BJ (cell line): Measurements from ENCODE around the gene ITPKB. TPM values are rescaled to one million over a fixed set of nuclear protein-coding genes. Genes with fewer than 3 reads are reported as not detected.
"Not testable (repeated sequence)": the region's sequence is repeated elsewhere in the genome, so short reads cannot be mapped to it uniquely, and the experiment has no call there.

Source experiments
- CTCF ChIA-PET: fragments of 350-600 bp; formaldehyde crosslinking; extraction: SDS; loops from one replicate; lab custom pipeline; 2021; ENCODE audit warnings: antibody characterized with exemption, inconsistent platforms; lab: Yijun Ruan, JAX
- POLR2A ChIA-PET: fragments of 300-600 bp; sonication (Branson Sonifier 250); formaldehyde crosslinking; extraction: SDS; loops from one replicate; lab custom pipeline; 2021; ENCODE audit warnings: antibody characterized with exemption; lab: Charles Lee
- DNase-seq: peaks from one replicate; pipeline ENCODE4 v3.0.0-alpha.2; 2011; ENCODE audit warnings: low read depth
- H3K27me3 ChIP-seq: 2 replicates; pipeline ENCODE4 v1.6.0; 2011; ENCODE audit warnings: low read length; ENCODE audit not compliant: control insufficient read depth, insufficient read depth
- H3K36me3 ChIP-seq: 2 replicates; pipeline ENCODE4 v1.5.1; 2011; ENCODE audit warnings: low read length; ENCODE audit not compliant: control insufficient read depth, insufficient read depth
- H3K4me3 ChIP-seq: 2 replicates; pipeline ENCODE4 v1.5.1; 2011; ENCODE audit warnings: low read depth, mild to moderate bottlenecking, control low read depth, low read length
- polyA plus RNA-seq: library from polyadenylated mRNA; depleted of rRNA; stranded (reverse); fragments of >200 nt; gene quantifications from 2 replicates; pipeline ENCODE4 v1.2.3, GENCODE V29; 2011
- TF ChIP-seq, protein P1 (sequence below): IDR thresholded peaks from 2 replicates; pipeline ENCODE4 v1.5.1; 2011; ENCODE audit warnings: low read depth, mild to moderate bottlenecking, control low read depth, inconsistent platforms, low read length, moderate library complexity; ENCODE audit not compliant: insufficient read depth

Gene ITPKB
- polyA plus RNA-seq, 1 experiment: 1.4 TPM

DNA sequence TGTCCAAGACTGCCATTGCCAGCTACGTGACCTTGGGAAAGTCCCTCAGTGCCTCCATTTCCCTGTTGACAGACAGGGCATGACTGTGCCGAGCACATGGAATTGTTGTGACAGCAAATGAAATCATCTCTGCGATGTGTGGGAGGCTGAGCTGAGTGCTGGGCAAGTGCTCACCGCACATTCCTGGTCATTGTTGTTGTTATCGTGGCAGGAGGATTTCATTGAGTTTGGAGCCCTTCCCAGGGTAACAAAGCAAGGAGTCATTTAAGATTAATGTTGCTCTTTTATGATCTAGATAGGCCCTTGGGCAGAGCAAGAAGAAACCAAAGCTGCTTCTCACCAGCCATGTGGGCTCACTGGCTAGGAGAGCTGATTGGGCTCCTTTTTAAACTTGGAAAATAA lies 39.6 kb upstream of the ITPKB start:
- no peak overlapping the region for H3K4me3 ChIP-seq
- TF ChIP-seq, protein P1, sequence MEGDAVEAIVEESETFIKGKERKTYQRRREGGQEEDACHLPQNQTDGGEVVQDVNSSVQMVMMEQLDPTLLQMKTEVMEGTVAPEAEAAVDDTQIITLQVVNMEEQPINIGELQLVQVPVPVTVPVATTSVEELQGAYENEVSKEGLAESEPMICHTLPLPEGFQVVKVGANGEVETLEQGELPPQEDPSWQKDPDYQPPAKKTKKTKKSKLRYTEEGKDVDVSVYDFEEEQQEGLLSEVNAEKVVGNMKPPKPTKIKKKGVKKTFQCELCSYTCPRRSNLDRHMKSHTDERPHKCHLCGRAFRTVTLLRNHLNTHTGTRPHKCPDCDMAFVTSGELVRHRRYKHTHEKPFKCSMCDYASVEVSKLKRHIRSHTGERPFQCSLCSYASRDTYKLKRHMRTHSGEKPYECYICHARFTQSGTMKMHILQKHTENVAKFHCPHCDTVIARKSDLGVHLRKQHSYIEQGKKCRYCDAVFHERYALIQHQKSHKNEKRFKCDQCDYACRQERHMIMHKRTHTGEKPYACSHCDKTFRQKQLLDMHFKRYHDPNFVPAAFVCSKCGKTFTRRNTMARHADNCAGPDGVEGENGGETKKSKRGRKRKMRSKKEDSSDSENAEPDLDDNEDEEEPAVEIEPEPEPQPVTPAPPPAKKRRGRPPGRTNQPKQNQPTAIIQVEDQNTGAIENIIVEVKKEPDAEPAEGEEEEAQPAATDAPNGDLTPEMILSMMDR: no peak
- CTCF ChIA-PET: interaction anchor here (0.6 to 1.5 kb wide), 6 partner anchors 26 to 145 kb away, joined by 3 to 5 read pairs (median 4); no protein-coding TSS in a partner anchor
- POLR2A ChIA-PET: interaction anchor here (0.5 to 0.6 kb wide), 2 partner anchors 53 to 615 kb away, joined by 3 to 28 read pairs; no protein-coding TSS in a partner anchor
- peaks cover 3% of the 10 kb centered on the region; the same call in 1 of the 2 replicates for H3K27me3 ChIP-seq
- peaks cover 1% of the 10 kb centered on the region; the same call in 1 of the 2 replicates for H3K36me3 ChIP-seq
- peak; percentile 94 for DNase-seq

DNA sequence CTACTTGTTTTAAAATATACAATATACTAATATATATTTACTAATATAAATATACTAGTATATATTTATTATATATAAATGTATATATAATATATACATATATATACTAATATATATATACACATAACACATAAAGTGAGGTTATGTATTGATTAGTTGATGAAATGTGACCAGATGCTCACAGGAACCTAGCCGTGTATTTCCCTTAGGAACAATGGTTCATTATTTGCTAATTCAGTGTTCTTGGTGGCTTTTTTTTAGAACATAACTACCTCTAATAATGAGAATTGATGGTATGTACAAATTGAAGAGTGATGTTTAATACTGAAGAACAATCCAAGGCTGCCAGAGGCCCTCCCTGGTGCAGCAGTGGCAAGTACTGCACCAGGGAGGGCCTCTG lies 37.9 kb upstream of the ITPKB start:
- CTCF ChIA-PET: no interaction called here
- no peak for DNase-seq
- peaks cover 9% of the 10 kb centered on the region for H3K27me3 ChIP-seq
- POLR2A ChIA-PET: no interaction called here
- no peak overlapping the region for H3K4me3 ChIP-seq
- TF ChIP-seq, protein P1: no peak
- H3K36me3 ChIP-seq: peaks cover 1% of the 10 kb centered on the region; the same call in 1 of the 2 replicates

DNA sequence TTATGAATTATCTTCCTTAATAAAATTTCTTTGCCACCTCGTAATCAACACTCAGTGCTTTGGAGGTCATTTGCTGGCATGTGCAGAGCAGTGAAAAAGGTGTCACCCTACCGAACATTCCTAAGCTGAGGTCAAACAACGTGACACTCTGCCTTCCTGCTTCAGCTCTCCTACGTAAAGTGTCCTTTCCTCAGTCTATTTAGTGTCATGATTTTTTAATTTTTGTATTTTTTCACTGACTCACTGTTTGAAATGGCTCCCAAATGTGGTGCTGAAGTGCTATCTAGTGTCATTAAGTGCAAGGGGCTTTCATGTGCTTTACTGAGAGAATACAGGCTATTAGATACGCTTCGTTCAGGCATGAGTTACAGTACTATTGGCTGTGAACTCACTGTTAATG lies 37.0 kb upstream of the ITPKB start:
- peaks cover 1% of the 10 kb centered on the region; the same call in 1 of the 2 replicates for H3K36me3 ChIP-seq
- TF ChIP-seq, protein P1: no peak
- POLR2A ChIA-PET: no interaction called here
- peaks cover 8% of the 10 kb centered on the region for H3K27me3 ChIP-seq
- DNase-seq: no peak
- no peak overlapping the region for H3K4me3 ChIP-seq
- CTCF ChIA-PET: no interaction called here

DNA sequence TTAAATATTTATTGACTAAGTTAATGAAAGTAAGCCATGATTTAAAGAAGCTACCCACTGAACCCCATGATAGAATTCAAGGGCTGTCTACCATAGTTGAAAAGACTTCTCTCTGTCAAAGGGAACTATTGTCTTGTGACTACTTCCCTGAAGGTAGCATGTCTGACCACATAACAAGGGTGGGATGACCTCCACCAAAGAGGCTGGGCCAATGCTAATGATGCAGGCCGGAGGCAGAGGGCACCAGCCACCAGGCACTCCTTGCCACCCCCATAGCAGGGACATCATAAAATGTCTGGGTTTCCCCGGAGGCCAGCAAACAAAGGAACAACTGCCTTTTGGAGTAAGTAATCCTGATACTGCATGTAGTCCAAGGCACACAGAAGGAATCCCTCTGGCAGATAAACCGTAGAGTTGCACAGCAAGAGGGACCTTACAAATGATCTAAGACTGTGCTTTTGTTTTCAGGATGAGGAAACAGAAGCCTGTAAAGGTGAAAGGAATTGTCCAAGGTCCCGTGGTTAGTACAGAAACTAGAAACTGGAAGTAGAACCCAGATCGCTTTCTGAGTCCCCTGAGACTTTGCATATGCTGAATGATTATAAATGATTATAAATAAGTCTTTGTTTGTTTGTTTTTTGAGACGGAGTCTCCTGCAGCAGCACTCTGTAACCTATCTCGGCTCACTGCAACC lies 33.5 kb upstream of the ITPKB start:
- CTCF ChIA-PET: no interaction called here

DNA sequence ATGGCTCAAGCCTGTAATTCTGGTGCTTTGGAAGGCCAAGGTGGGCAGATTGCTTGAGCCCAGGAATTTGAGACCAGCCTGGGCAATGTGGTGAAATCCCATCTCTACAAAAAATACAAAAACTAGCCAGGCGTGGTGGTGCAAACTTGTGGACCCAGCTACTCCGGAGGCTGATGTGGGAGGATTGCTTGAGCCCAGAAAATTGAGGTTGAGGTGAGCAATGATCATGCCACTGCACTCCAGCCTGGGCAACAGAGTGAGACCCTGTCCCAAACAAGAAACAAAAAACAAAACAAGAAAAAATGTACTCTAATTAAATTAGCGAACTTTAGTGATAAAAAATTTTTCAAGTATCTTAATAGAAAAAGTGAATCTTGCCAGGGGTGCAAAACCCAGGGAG lies 28.1 kb upstream of the ITPKB start:
- H3K36me3 ChIP-seq, H3K27me3 ChIP-seq, POLR2A ChIA-PET, H3K4me3 ChIP-seq, CTCF ChIA-PET, DNase-seq: not testable (repeated sequence)

More for the DNA sequence above, 33.5 kb upstream of the ITPKB start:
- Histone ChIP-seq H3K27me3 (peaks cover 8% of the 10 kb centered on the region), H3K4me3 (no peak overlapping the region), H3K36me3 (no peaks in the 10 kb centered on the region)
- TF ChIP-seq, protein P1: no peak
- POLR2A ChIA-PET: no interaction called here
- DNase-seq: no peak
